Transverse colon (tissue), 4 donors: Measurements from ENCODE around the gene EFNA4. TPM values are rescaled to one million over a fixed set of nuclear protein-coding genes. Genes with fewer than 3 reads are reported as not detected.

Source experiments
- DNase-seq: peaks from one replicate; pipeline ENCODE4 v3.0.0-alpha.2; 2019
- H3K27ac ChIP-seq, 4 donors: fragments of 200-600 bp; sonication (generic); 2 replicates each; pipeline ENCODE4 v1.5.1; 2016 to 2018; ENCODE audit warnings: inconsistent platforms in 4 of 4
- H3K27me3 ChIP-seq: fragments of 200-600 bp; sonication (generic); 2 replicates; pipeline ENCODE4 v1.5.1; 2017; ENCODE audit warnings: inconsistent platforms
- H3K36me3 ChIP-seq, 4 donors: fragments of 200-600 bp; sonication (generic); 2 replicates each; pipeline ENCODE4 v1.5.1; 2017 to 2019; ENCODE audit warnings: inconsistent platforms in 4 of 4
- H3K4me1 ChIP-seq, 4 donors: fragments of 200-600 bp; sonication (generic); 2 replicates each; pipeline ENCODE4 v1.5.1; 2017 to 2020; ENCODE audit warnings: inconsistent platforms in 4 of 4
- H3K4me3 ChIP-seq, 4 donors: fragments of 200-600 bp; sonication (generic); 1 replicate in 1 of 4; 2 replicates in 3 of 4; pipeline versions ENCODE4 v1.5.1 to v1.6.1; 2017 to 2019; ENCODE audit warnings: inconsistent platforms in 4 of 4
- H3K9me3 ChIP-seq, 2 donors: fragments of 200-600 bp; sonication (generic); 2 replicates each; pipeline ENCODE4 v1.5.1; 2017 to 2019; ENCODE audit warnings: inconsistent platforms in 2 of 2
- CTCF ChIP-seq, 5 experiments: fragments of 200-600 bp in 3 of 5; fragments of 450-650 bp in 2 of 5; sonication (generic) in 3 of 5; IDR thresholded peaks; 1 replicate in 2 of 5; 2 replicates in 3 of 5; pipeline ENCODE4 v1.5.1; 2016 to 2017; ENCODE audit warnings: antibody characterized with exemption in 5 of 5, inconsistent platforms in 3 of 5, mild to moderate bottlenecking in 2 of 5, moderate library complexity in 1 of 5
- EP300 ChIP-seq: sonication (generic); formaldehyde crosslinking; IDR thresholded peaks from one replicate; pipeline ENCODE4 v1.6.1; 2017; ENCODE audit warnings: antibody characterized with exemption, low read depth
- POLR2A ChIP-seq: fragments of 450-650 bp; IDR thresholded peaks from one replicate; pipeline ENCODE4 v1.6.1; 2016; ENCODE audit warnings: antibody characterized with exemption, mild to moderate bottlenecking, moderate library complexity
- POLR2AphosphoS5 ChIP-seq, 3 donors: sonication (generic); formaldehyde crosslinking; IDR thresholded peaks; one replicate each; pipeline ENCODE4 v1.6.1; 2016; ENCODE audit warnings: antibody characterized with exemption in 3 of 3
- WGBS, 2 donors: methylation state at CpG; one replicate each; pipeline ENCODE4 v1.1.5; 2018; ENCODE audit warnings: low coverage in 1 of 2; 5-methylcytosine and 5-hydroxymethylcytosine counted together
- in situ Hi-C, 4 donors: fragments of 200-750 bp; cut with MboI; loops; one replicate each; pipeline versions ENCODE4 v1.15.0 to v1.15.1; 2017; ENCODE audit warnings: low sequenced_read_pairs in 3 of 4, low pct_ligation_motif_present in 1 of 4, low pct_unique_long_range_greater_than_20kb in 1 of 4
- intact Hi-C: fragments of 100-400 bp; cut with DNase I; formaldehyde crosslinking; loops from one replicate; pipeline ENCODE4 v1.15.1; 2023; ENCODE audit warnings: low total_unique reads
- total RNA-seq, 4 donors: library from RNA; depleted of rRNA; stranded (reverse); fragments of >200 nt; gene quantifications; one replicate each; pipeline ENCODE4 v1.1.0, GENCODE V29; 2016

Gene EFNA4
- total RNA-seq, 4 donors from 2014 or later: 18.3 to 57.2 (median 37.2) TPM

GRCh38 chr1:155022136-155022926, 41.2 kb upstream of the EFNA4 start:
- intact Hi-C loops (no loop called here), in situ Hi-C loops (no loop called here)
- DNase-seq: no peak
- H3K4me1 ChIP-seq: peaks cover 7 to 12% (median 9%) of the 10 kb centered on the region in 4 donors
- no peak overlapping the region for H3K27ac ChIP-seq
- no peaks in the 10 kb centered on the region for H3K27me3 ChIP-seq
- WGBS, 2 donors: 82 to 85% methylated on average over 5 to 8 of the region's 8 CpGs
- H3K36me3 ChIP-seq: no peaks in the 10 kb centered on the region
- TF ChIP-seq CTCF (IDR thresholded peaks at IDR 0.05) (no peak), POLR2A (no peak), EP300 (no peak), POLR2AphosphoS5 (IDR thresholded peaks at IDR 0.05) (no peak)
- H3K4me3 ChIP-seq: no peak overlapping the region
- no peaks in the 10 kb centered on the region for H3K9me3 ChIP-seq

DNA sequence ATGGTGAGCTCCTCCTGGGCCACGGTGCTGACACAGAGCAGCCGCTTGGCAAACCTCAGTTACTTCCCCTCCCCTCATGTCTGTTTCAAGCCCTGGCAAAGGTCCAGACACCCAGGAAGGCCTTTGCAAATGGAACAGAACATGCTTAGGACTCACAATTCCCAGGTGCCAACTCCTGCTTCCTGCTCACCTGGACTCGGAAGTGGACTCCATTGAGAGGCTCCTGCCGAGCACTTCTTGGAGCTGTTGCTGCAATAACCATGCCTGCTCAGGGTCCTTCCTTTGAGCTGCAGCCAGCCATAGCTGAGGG, 40.7 kb upstream of the EFNA4 start:
- TF ChIP-seq EP300: no peak
- TF ChIP-seq CTCF (IDR thresholded peaks at IDR 0.05): no peak
- TF ChIP-seq POLR2A: no peak
- TF ChIP-seq POLR2AphosphoS5 (IDR thresholded peaks at IDR 0.05): no peak
- intact Hi-C loops: no loop called here
- WGBS, 2 donors: 37 to 80% methylated on average over 2 to 4 of the region's 4 CpGs

DNA sequence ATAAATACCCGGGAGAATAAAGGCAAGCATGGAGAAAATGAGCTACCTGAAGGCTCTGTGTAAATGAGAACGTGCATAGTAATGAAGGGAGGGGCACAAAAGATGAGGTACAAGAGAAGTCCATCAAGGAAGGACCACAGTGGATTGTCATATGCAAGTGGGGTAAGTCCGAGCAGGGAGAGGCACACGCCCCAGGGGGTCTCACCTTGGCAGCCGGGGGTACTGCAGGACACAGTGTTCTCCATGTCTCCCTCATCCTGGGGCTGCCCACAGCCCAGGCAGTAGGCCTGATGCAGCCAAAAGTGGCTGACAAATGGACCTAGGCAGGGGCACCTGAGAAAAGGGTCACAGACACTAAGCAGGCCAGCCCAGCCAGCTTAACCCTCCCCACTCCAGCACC, 39.9 kb upstream of the EFNA4 start:
- intact Hi-C loops (no loop called here), in situ Hi-C loops (no loop called here)
- TF ChIP-seq CTCF (IDR thresholded peaks at IDR 0.05) (no peak), POLR2AphosphoS5 (IDR thresholded peaks at IDR 0.05) (no peak), EP300 (no peak), POLR2A (no peak)
- no peaks in the 10 kb centered on the region for H3K36me3 ChIP-seq
- no peak overlapping the region for H3K27ac ChIP-seq
- WGBS, 2 donors: 81 to 83% methylated on average over 4 to 5 of the region's 5 CpGs
- no peak overlapping the region for H3K4me3 ChIP-seq
- no peak for DNase-seq
- no peaks in the 10 kb centered on the region for H3K27me3 ChIP-seq
- no peaks in the 10 kb centered on the region for H3K9me3 ChIP-seq
- peaks cover 0 to 3% (median 0%) of the 10 kb centered on the region in 4 donors for H3K4me1 ChIP-seq

More for the DNA sequence above, 40.7 kb upstream of the EFNA4 start:
- H3K9me3 ChIP-seq: no peaks in the 10 kb centered on the region
- no peak overlapping the region for H3K27ac ChIP-seq
- H3K36me3 ChIP-seq: no peaks in the 10 kb centered on the region
- DNase-seq: peak; percentile 42
- in situ Hi-C loops: no loop called here
- H3K4me1 ChIP-seq: peaks cover 3 to 8% (median 5%) of the 10 kb centered on the region in 4 donors
- no peak overlapping the region for H3K4me3 ChIP-seq
- H3K27me3 ChIP-seq: no peaks in the 10 kb centered on the region

DNA sequence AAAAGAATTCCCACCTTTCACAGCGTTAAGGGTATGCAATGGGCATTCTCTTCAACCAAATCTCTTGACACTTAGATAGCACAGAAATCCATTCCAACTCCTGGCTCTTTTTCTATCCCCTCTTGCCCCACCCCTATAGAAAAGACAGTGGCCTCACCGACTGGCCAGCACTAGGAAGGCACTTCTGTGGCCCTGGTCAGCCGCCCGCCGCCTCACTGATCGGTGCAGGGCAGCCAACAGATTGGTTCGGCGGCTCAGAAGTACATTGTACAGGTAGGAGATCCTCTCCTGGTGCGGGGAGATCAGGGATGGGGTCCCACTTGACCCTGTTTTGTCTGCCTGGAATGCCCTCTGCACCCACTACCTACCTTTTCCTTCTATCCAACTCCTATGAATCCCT, 39.2 kb upstream of the EFNA4 start:
- in situ Hi-C loops: no loop called here
- 88 to 89% methylated on average over 8 to 9 of the region's 9 CpGs for WGBS, 2 donors

More for the DNA sequence above, 39.2 kb upstream of the EFNA4 start:
- no peak overlapping the region for H3K4me3 ChIP-seq
- H3K36me3 ChIP-seq: no peaks in the 10 kb centered on the region
- peaks cover 0 to 3% (median 0%) of the 10 kb centered on the region in 4 donors for H3K4me1 ChIP-seq
- H3K27me3 ChIP-seq: no peaks in the 10 kb centered on the region
- intact Hi-C loops: no loop called here
- H3K9me3 ChIP-seq: no peaks in the 10 kb centered on the region
- H3K27ac ChIP-seq: no peak overlapping the region
- TF ChIP-seq POLR2AphosphoS5 (IDR thresholded peaks at IDR 0.05): no peak
- TF ChIP-seq EP300: no peak
- no peak for TF ChIP-seq POLR2A
- no peak for TF ChIP-seq CTCF (IDR thresholded peaks at IDR 0.05)
- no peak for DNase-seq
